Sigmoid colon (tissue), 4 donors: ENCODE measurements around the gene TPBGL.

Experiments used
- POLR2A ChIP-seq, 2 donors: fragments of 450-650 bp; IDR thresholded peaks; one replicate each; pipeline ENCODE4 v1.6.1; 2016; ENCODE audit warnings: antibody characterized with exemption in 2 of 2, mild to moderate bottlenecking in 2 of 2, moderate library complexity in 2 of 2
- POLR2AphosphoS5 ChIP-seq, 4 donors: sonication (generic); formaldehyde crosslinking; IDR thresholded peaks; one replicate each; pipeline ENCODE4 v1.6.1; 2017; ENCODE audit warnings: antibody characterized with exemption in 4 of 4
- TF ChIP-seq, protein P1 (sequence below), 4 experiments: fragments of 450-650 bp in 3 of 4; fragments of 200-600 bp in 1 of 4; IDR thresholded peaks; one replicate each; pipeline ENCODE4 v1.5.1; 2016 to 2019; ENCODE audit warnings: antibody characterized with exemption in 4 of 4, mild to moderate bottlenecking in 3 of 4, moderate library complexity in 2 of 4

DNA sequence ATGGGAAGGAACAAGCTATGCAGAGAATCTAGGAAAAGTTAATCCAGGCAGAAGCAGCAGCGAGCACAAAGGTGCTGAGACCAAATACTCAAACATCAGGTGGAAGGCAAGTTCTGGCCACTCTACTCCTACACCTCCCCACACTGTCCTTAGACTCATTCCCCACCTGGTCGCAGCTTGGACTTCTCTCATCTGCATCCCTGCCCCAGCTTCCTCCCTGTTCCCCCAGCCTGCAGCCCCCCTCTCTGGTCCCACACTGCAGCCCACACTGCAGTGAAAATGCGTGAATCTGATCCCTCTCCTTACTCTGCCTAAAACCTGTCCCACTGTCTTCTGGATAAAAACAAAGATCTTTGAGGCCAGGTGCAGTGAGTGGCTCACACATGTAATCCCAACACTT lies 9.1 kb downstream of the TPBGL start:
- TF ChIP-seq, protein P1, sequence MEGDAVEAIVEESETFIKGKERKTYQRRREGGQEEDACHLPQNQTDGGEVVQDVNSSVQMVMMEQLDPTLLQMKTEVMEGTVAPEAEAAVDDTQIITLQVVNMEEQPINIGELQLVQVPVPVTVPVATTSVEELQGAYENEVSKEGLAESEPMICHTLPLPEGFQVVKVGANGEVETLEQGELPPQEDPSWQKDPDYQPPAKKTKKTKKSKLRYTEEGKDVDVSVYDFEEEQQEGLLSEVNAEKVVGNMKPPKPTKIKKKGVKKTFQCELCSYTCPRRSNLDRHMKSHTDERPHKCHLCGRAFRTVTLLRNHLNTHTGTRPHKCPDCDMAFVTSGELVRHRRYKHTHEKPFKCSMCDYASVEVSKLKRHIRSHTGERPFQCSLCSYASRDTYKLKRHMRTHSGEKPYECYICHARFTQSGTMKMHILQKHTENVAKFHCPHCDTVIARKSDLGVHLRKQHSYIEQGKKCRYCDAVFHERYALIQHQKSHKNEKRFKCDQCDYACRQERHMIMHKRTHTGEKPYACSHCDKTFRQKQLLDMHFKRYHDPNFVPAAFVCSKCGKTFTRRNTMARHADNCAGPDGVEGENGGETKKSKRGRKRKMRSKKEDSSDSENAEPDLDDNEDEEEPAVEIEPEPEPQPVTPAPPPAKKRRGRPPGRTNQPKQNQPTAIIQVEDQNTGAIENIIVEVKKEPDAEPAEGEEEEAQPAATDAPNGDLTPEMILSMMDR (IDR thresholded peaks at IDR 0.05), result no peak
- TF ChIP-seq POLR2A (IDR thresholded peaks at IDR 0.05) (no peak), POLR2AphosphoS5 (IDR thresholded peaks at IDR 0.05) (no peak)
